Keratinocyte (primary cell): ENCODE measurements around the gene GLIPR1. TPM values are rescaled to one million over a fixed set of nuclear protein-coding genes. Genes with fewer than 3 reads are reported as not detected.
"Not testable (repeated sequence)": the region's sequence is repeated elsewhere in the genome, so short reads cannot be mapped to it uniquely, and the experiment has no call there.

ENCODE experiments used
- DNase-seq: peaks from one replicate; pipeline ENCODE4 v3.0.0-alpha.2; 2011; ENCODE audit warnings: low read depth, missing footprints, low spot score
- FAIRE-seq: peaks from 2 replicates; lab custom pipeline; 2011; peaks lifted over from hg19 to GRCh38; lab: Jason Lieb, UNC
- H2AFZ ChIP-seq: 2 replicates; pipeline ENCODE4 v1.6.0; 2012; ENCODE audit warnings: low read length, control low read depth, inconsistent platforms; ENCODE audit not compliant: control insufficient read depth
- H3K27ac ChIP-seq: 2 replicates; pipeline ENCODE4 v1.5.1; 2011; ENCODE audit warnings: low read length; ENCODE audit not compliant: control insufficient read depth, insufficient read depth
- H3K27me3 ChIP-seq: 3 replicates; pipeline ENCODE4 v1.6.0; 2011; ENCODE audit warnings: low read length; ENCODE audit not compliant: control insufficient read depth, insufficient read depth; ENCODE audit errors: extremely low read depth
- H3K36me3 ChIP-seq, 2 experiments: 2 replicates in 1 of 2; 3 replicates in 1 of 2; pipeline ENCODE4 v1.5.1; 2011; ENCODE audit warnings: low read length in 2 of 2, mild to moderate bottlenecking in 1 of 2; ENCODE audit not compliant: control insufficient read depth in 2 of 2, insufficient read depth in 2 of 2; ENCODE audit errors: extremely low read depth in 1 of 2
- H3K4me1 ChIP-seq: 3 replicates; pipeline ENCODE4 v1.5.1; 2011; ENCODE audit warnings: low read length; ENCODE audit not compliant: control insufficient read depth, insufficient read depth; ENCODE audit errors: extremely low read depth
- H3K4me2 ChIP-seq: 3 replicates; pipeline ENCODE4 v1.6.0; 2011; ENCODE audit warnings: low read depth, low read length; ENCODE audit not compliant: control insufficient read depth, insufficient read depth; ENCODE audit errors: extremely low read depth
- H3K4me3 ChIP-seq, 3 experiments: fragments of 200-600 bp in 1 of 3; sonication (generic) in 1 of 3; 2 replicates in 2 of 3; 3 replicates in 1 of 3; pipeline ENCODE4 v1.5.1; 2011 to 2016; ENCODE audit warnings: low read length in 3 of 3, mild to moderate bottlenecking in 3 of 3, control low read depth in 2 of 3, inconsistent platforms in 1 of 3, low read depth in 1 of 3, mixed read lengths in 1 of 3, mixed run types in 1 of 3, moderate library complexity in 1 of 3; ENCODE audit not compliant: control insufficient read depth in 2 of 3, insufficient read depth in 2 of 3; ENCODE audit errors: extremely low read depth in 1 of 3
- H3K79me2 ChIP-seq: 2 replicates; pipeline ENCODE4 v1.6.0; 2012; ENCODE audit warnings: low read length; ENCODE audit not compliant: control insufficient read depth, insufficient read depth
- H3K9ac ChIP-seq: 3 replicates; pipeline ENCODE4 v1.6.0; 2011; ENCODE audit warnings: low read length; ENCODE audit not compliant: control insufficient read depth, insufficient read depth; ENCODE audit errors: extremely low read depth
- H3K9me1 ChIP-seq: 3 replicates; pipeline ENCODE4 v1.6.0; 2011; ENCODE audit warnings: low read length; ENCODE audit not compliant: control insufficient read depth, insufficient read depth; ENCODE audit errors: extremely low read depth
- H3K9me3 ChIP-seq: 2 replicates; pipeline ENCODE4 v1.5.1; 2012; ENCODE audit warnings: low read depth, low read length; ENCODE audit not compliant: control insufficient read depth
- H4K20me1 ChIP-seq: 3 replicates; pipeline ENCODE4 v1.6.0; 2011; ENCODE audit warnings: low read length; ENCODE audit not compliant: control insufficient read depth, insufficient read depth; ENCODE audit errors: extremely low read depth
- CTCF ChIP-seq, 3 experiments: IDR thresholded peaks in 1 of 3; conservative IDR thresholded peaks in 1 of 3; optimal IDR thresholded peaks in 1 of 3; 2 replicates in 2 of 3; 3 replicates in 1 of 3; pipeline versions ENCODE3 to v1.5.1; 2011; ENCODE audit warnings: low read length in 3 of 3, mild to moderate bottlenecking in 3 of 3, moderate library complexity in 2 of 3, control low read depth in 1 of 3, inconsistent platforms in 1 of 3; ENCODE audit not compliant: insufficient read depth in 2 of 3; ENCODE audit errors: extremely low read depth in 1 of 3
- EZH2 ChIP-seq: IDR thresholded peaks from one replicate; pipeline ENCODE4 v1.6.1; 2012; ENCODE audit warnings: inconsistent platforms, mild to moderate bottlenecking, low read length, moderate library complexity
- dilution Hi-C: fragments of 300-500 bp; cut with MboI; formaldehyde crosslinking; loops from one replicate; pipeline ENCODE4 v1.7.0; 2020; ENCODE audit warnings: low sequenced_read_pairs; ENCODE audit not compliant: extremely low pct_ligation_motif_present
- polyA plus RNA-seq, 5 experiments: library from polyadenylated mRNA; depleted of rRNA in 3 of 5; stranded (reverse) in 3 of 5; stranded (forward) in 1 of 5; unstranded in 1 of 5; fragments of >200 nt; gene quantifications; 1 replicate in 1 of 5; 2 replicates in 3 of 5; 3 replicates in 1 of 5; pipeline versions ENCODE4 v1.2.1 to v1.2.3, GENCODE V29; 2011 to 2012; ENCODE audit warnings: missing spikeins in 2 of 5, low read depth in 1 of 5, low replicate concordance in 1 of 5

Gene GLIPR1
- polyA plus RNA-seq, 1 donor (not counting 4 experiments of a cell fraction or from before 2014, with no cell fraction given) = 10.2 TPM

- no peak for DNase-seq
- H3K27ac ChIP-seq = no peak overlapping the region
- TF ChIP-seq CTCF (optimal IDR thresholded peaks at IDR 0.05 in 1 of 3, IDR thresholded peaks at IDR 0.05 in 1 of 3, conservative IDR thresholded peaks at IDR 0.05 in 1 of 3; ENCODE audit: extremely low read depth in 1 of 3, insufficient read depth in 2 of 3, low read length in 3 of 3) (no peak), EZH2 (no peak)
- no peaks in the 10 kb centered on the region for H3K9me3 ChIP-seq
- no peaks in the 10 kb centered on the region for H3K9me1 ChIP-seq
- dilution Hi-C loops = no loop called here
- no peak overlapping the region for H2AFZ ChIP-seq
- H3K27me3 ChIP-seq = no peaks in the 10 kb centered on the region
- H3K4me1 ChIP-seq = peaks cover 10% of the 10 kb centered on the region
- H3K36me3 ChIP-seq = no peaks in the 10 kb centered on the region
- H3K79me2 ChIP-seq = no peaks in the 10 kb centered on the region
- no peaks in the 10 kb centered on the region for H4K20me1 ChIP-seq
- H3K4me2 ChIP-seq = no peak overlapping the region
- no peak overlapping the region for H3K4me3 ChIP-seq
- H3K9ac ChIP-seq = no peak overlapping the region
- FAIRE-seq = peak; percentile 23
Observed at GRCh38 chr12:75439048-75439447, 41.5 kb upstream of the GLIPR1 start.

- Histone ChIP-seq H3K27me3 (no peaks in the 10 kb centered on the region), H2AFZ (no peak overlapping the region), H3K4me1 (peaks cover 14% of the 10 kb centered on the region), H3K4me3 (no peak overlapping the region), H3K79me2 (no peaks in the 10 kb centered on the region), H3K9ac (no peak overlapping the region), H4K20me1 (no peaks in the 10 kb centered on the region), H3K9me3 (no peaks in the 10 kb centered on the region), H3K36me3 (no peaks in the 10 kb centered on the region), H3K9me1 (no peaks in the 10 kb centered on the region), H3K4me2 (no peak overlapping the region), H3K27ac (no peak overlapping the region)
- dilution Hi-C loops = no loop called here
- FAIRE-seq (no peak), DNase-seq (no peak)
- TF ChIP-seq EZH2 (no peak), CTCF (optimal IDR thresholded peaks at IDR 0.05 in 1 of 3, IDR thresholded peaks at IDR 0.05 in 1 of 3, conservative IDR thresholded peaks at IDR 0.05 in 1 of 3; ENCODE audit: extremely low read depth in 1 of 3, insufficient read depth in 2 of 3, low read length in 3 of 3) (no peak)
Observed at GRCh38 chr12:75439930-75440329, 40.6 kb upstream of the GLIPR1 start.

- H3K9me3 ChIP-seq, H3K27me3 ChIP-seq, H3K4me3 ChIP-seq, H3K4me2 ChIP-seq, H2AFZ ChIP-seq, DNase-seq, H3K27ac ChIP-seq, H3K9ac ChIP-seq, FAIRE-seq, dilution Hi-C loops, H4K20me1 ChIP-seq, H3K79me2 ChIP-seq, H3K36me3 ChIP-seq, H3K9me1 ChIP-seq: not testable (repeated sequence)
- peaks cover 21% of the 10 kb centered on the region for H3K4me1 ChIP-seq
Observed at GRCh38 chr12:75441687-75442449, 38.7 kb upstream of the GLIPR1 start.

GRCh38 chr12:75442454-75442853 lies 38.1 kb upstream of the GLIPR1 start:
- H3K4me2 ChIP-seq, DNase-seq, H3K9me3 ChIP-seq, H4K20me1 ChIP-seq, H2AFZ ChIP-seq, H3K9ac ChIP-seq, H3K4me3 ChIP-seq, H3K27me3 ChIP-seq, H3K79me2 ChIP-seq, FAIRE-seq, H3K36me3 ChIP-seq, dilution Hi-C loops, H3K27ac ChIP-seq, H3K9me1 ChIP-seq: not testable (repeated sequence)
- H3K4me1 ChIP-seq = peaks cover 26% of the 10 kb centered on the region
